Lower lobe of right lung (tissue), 2 donors: ENCODE results near the gene KDR. TPM values are rescaled to one million over a fixed set of nuclear protein-coding genes. Genes with fewer than 3 reads are reported as not detected.

Experiments
- ATAC-seq, 2 donors: fragments of 200-7000 bp; cut with Tn5 transposase; one replicate each; pipeline ENCODE4 v1.9.1; 2020 to 2022; ENCODE audit warnings: mild to moderate bottlenecking in 2 of 2, moderate library complexity in 2 of 2
- DNase-seq: peaks from one replicate; pipeline ENCODE4 v3.0.0-alpha.2; 2020
- H3K27ac ChIP-seq: fragments of 200-600 bp; one replicate; pipeline ENCODE4 v1.8.0; 2022
- H3K27me3 ChIP-seq: fragments of 200-600 bp; one replicate; pipeline ENCODE4 v1.8.0; 2022; ENCODE audit warnings: low read depth
- H3K36me3 ChIP-seq: fragments of 200-600 bp; one replicate; pipeline ENCODE4 v1.8.0; 2022; ENCODE audit warnings: mild to moderate bottlenecking
- H3K4me1 ChIP-seq: fragments of 200-600 bp; one replicate; pipeline ENCODE4 v1.8.0; 2022
- H3K4me3 ChIP-seq: fragments of 200-600 bp; one replicate; pipeline ENCODE4 v1.8.0; 2022; ENCODE audit warnings: mild to moderate bottlenecking
- H3K9me3 ChIP-seq: fragments of 200-600 bp; one replicate; pipeline ENCODE4 v1.8.0; 2022
- intact Hi-C: fragments of 100-400 bp; cut with DNase I; formaldehyde crosslinking; loops from one replicate; pipeline ENCODE4 v1.11.0; 2022
- total RNA-seq: library from RNA; stranded (reverse); fragmentation: NEBNext Ultra II Directional; extraction: Animal tissue kit (Norgen Biotek cat#: 25700); gene quantifications from one replicate; pipeline ENCODE4 v1.2.1, GENCODE V29; 2021
- TF ChIP-seq, protein P1 (sequence below): fragments of 200-600 bp; IDR thresholded peaks from one replicate; pipeline ENCODE4 v1.8.0; 2022; ENCODE audit warnings: antibody characterized with exemption, mild to moderate bottlenecking
- donor health status: DM: no; HTN: yes; CAD: no; lungs with severe emphysema.

Gene KDR
- total RNA-seq, 1 donor from 2014 or later: 55.8 TPM

DNA sequence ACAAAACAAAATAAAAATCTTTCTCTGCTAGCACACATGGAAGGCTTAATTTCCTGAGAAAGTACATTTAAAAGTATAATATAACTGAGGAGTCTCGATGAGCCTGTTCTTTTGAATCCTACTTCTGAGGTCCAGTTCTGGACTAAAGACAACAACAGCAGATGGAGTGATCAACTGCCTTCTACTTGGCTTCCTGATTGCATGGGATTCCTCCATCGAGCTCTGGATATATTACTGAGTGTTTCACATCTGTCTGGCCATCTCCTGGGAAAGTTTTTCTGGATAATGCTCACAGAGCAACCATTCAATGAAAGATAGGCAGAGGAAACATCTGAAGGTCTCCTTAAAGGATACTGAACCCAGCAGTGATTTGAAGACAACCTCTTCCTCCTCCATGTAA is 42.6 kb downstream of the KDR start:
- Histone ChIP-seq H3K4me1 (peaks cover 18% of the 10 kb centered on the region), H3K4me3 (no peak overlapping the region), H3K27ac (no peak overlapping the region), H3K9me3 (no peaks in the 10 kb centered on the region), H3K27me3 (no peaks in the 10 kb centered on the region), H3K36me3 (peaks cover 30% of the 10 kb centered on the region)
- TF ChIP-seq, protein P1, sequence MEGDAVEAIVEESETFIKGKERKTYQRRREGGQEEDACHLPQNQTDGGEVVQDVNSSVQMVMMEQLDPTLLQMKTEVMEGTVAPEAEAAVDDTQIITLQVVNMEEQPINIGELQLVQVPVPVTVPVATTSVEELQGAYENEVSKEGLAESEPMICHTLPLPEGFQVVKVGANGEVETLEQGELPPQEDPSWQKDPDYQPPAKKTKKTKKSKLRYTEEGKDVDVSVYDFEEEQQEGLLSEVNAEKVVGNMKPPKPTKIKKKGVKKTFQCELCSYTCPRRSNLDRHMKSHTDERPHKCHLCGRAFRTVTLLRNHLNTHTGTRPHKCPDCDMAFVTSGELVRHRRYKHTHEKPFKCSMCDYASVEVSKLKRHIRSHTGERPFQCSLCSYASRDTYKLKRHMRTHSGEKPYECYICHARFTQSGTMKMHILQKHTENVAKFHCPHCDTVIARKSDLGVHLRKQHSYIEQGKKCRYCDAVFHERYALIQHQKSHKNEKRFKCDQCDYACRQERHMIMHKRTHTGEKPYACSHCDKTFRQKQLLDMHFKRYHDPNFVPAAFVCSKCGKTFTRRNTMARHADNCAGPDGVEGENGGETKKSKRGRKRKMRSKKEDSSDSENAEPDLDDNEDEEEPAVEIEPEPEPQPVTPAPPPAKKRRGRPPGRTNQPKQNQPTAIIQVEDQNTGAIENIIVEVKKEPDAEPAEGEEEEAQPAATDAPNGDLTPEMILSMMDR: no peak
- ATAC-seq: no peak
- intact Hi-C loops: no loop called here
- DNase-seq: no peak

DNA sequence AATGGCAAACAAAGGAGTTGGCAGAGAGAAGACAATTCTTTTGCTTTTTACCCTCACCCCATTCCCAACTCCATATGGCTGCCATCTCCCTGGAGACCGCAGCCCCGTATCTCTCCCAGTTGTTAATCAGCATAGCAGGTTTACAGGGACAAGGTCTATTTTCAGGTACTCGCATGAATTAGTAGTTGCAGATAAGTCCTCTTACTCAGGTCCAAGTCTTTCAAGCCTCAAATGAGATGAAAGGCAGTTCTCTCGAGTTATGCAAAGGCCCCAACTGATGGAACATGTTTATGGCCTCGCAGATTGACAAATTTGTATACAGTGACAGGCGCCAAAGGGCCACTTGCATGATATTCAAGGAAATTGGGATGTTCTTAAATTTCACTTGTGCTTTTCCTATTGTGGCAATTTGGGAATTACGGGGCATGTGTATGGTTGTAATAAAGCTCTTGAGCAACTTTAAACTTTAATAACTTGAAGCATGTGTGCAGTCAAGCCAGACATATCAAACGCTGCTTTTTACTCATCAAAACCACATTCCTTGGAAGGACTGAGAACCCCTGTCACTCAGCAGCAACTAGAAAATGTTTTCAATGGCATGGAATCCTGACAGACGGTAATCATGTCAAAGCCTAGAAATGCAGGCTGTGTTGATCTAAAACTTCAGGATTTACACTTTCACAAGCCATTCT is 45.1 kb downstream of the KDR start:
- no peak overlapping the region for H3K4me3 ChIP-seq
- H3K36me3 ChIP-seq: peaks cover 30% of the 10 kb centered on the region
- H3K27ac ChIP-seq: peak overlapping the region; percentile 75
- intact Hi-C loops: no loop called here
- peaks cover 12% of the 10 kb centered on the region for H3K4me1 ChIP-seq
- DNase-seq (no peak), ATAC-seq (peak in 1 of 2 donors; percentile 11)
- no peaks in the 10 kb centered on the region for H3K27me3 ChIP-seq
- TF ChIP-seq, protein P1: no peak
- H3K9me3 ChIP-seq: no peaks in the 10 kb centered on the region

DNA sequence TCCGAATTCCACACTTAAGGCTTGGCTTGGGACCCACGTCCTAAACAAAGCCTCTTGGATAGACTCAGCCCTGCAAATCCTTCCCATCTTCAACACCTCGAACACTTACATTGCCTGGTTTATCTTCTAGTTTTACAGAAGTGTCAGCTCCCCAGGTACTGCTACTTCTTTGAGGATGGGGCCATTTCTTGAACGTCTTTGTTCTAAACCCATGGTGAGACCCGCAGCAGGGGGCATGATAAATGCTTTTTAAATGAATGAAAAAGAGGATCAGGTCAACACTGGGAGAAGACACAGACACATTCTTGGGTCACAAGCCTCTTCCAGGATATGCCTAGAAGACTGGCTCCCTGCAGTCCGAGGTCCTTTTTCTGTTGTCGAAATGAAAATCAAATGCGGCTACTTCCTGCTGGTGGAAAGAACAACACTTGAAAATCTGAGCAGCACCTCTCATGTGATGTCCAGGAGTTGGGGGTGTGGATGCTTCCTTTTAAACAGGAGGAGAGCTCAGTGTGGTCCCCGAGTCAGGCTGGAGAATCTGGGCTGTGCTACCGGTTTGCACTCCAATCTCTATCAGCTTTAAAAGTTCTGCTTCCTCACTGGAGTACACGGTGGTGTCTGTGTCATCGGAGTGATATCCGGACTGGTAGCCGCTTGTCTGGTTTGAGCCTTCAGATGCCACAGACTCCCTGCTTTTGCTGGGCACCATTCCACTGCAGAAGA is 45.8 kb downstream of the KDR start:
- ATAC-seq (peak; percentile 12 to 46), DNase-seq (no peak)
- H3K9me3 ChIP-seq: no peaks in the 10 kb centered on the region
- H3K4me1 ChIP-seq: peaks cover 12% of the 10 kb centered on the region
- intact Hi-C loops: no loop called here
- H3K4me3 ChIP-seq: no peak overlapping the region
- H3K27ac ChIP-seq: peak overlapping the region; percentile 75
- TF ChIP-seq, protein P1: no peak
- peaks cover 30% of the 10 kb centered on the region for H3K36me3 ChIP-seq
- H3K27me3 ChIP-seq: no peaks in the 10 kb centered on the region

GRCh38 chr4:55078987-55079386 is 46.4 kb downstream of the KDR start:
- peak; percentile 35 to 49 for ATAC-seq
- H3K27ac ChIP-seq: peak overlapping the region; percentile 75

GRCh38 chr4:55077577-55077976 is 47.8 kb downstream of the KDR start:
- Histone ChIP-seq H3K4me3 (no peak overlapping the region), H3K27me3 (no peaks in the 10 kb centered on the region), H3K9me3 (no peaks in the 10 kb centered on the region), H3K36me3 (peaks cover 26% of the 10 kb centered on the region), H3K4me1 (peaks cover 12% of the 10 kb centered on the region), H3K27ac (no peak overlapping the region)
- no peak for ATAC-seq
- no peak for DNase-seq
- intact Hi-C loops: no loop called here
- TF ChIP-seq, protein P1: no peak

More at GRCh38 chr4:55078987-55079386, 46.4 kb downstream of the KDR start:
- DNase-seq: no peak
- Histone ChIP-seq H3K4me3 (no peak overlapping the region), H3K36me3 (peaks cover 30% of the 10 kb centered on the region), H3K9me3 (no peaks in the 10 kb centered on the region), H3K4me1 (peaks cover 12% of the 10 kb centered on the region), H3K27me3 (no peaks in the 10 kb centered on the region)
- intact Hi-C loops: no loop called here
- TF ChIP-seq, protein P1: no peak
